Ascending aorta (tissue), 2 donors: ENCODE data around the gene CARD19. TPM values are rescaled to one million over a fixed set of nuclear protein-coding genes. Genes with fewer than 3 reads are reported as not detected.

Experiments
- DNase-seq, 2 donors: peaks; one replicate each; pipeline ENCODE4 v3.0.0-alpha.2; 2019; ENCODE audit warnings: low spot score in 2 of 2
- H3K27ac ChIP-seq, 2 donors: fragments of 200-600 bp; sonication (generic); one replicate each; pipeline ENCODE4 v1.5.1; 2016 to 2017; ENCODE audit warnings: mild to moderate bottlenecking in 1 of 2
- H3K27me3 ChIP-seq: fragments of 200-600 bp; sonication (generic); one replicate; pipeline ENCODE4 v1.5.1; 2017
- H3K36me3 ChIP-seq, 2 donors: fragments of 200-600 bp; sonication (generic); one replicate each; pipeline ENCODE4 v1.5.1; 2016
- H3K4me1 ChIP-seq, 2 donors: fragments of 200-600 bp; sonication (generic); one replicate each; pipeline ENCODE4 v1.5.1; 2016 to 2017; ENCODE audit warnings: mild to moderate bottlenecking in 1 of 2
- H3K4me3 ChIP-seq, 2 donors: fragments of 200-600 bp; sonication (generic); one replicate each; pipeline ENCODE4 v1.5.1; 2016 to 2017; ENCODE audit warnings: mild to moderate bottlenecking in 1 of 2
- H3K9me3 ChIP-seq, 2 donors: fragments of 200-600 bp; sonication (generic); one replicate each; pipeline ENCODE4 v1.5.1; 2016
- CTCF ChIP-seq, 3 experiments: fragments of 200-600 bp in 2 of 3; fragments of 450-650 bp in 1 of 3; sonication (generic) in 2 of 3; IDR thresholded peaks; one replicate each; pipeline ENCODE4 v1.5.1; 2016 to 2019; ENCODE audit warnings: antibody characterized with exemption in 3 of 3, mild to moderate bottlenecking in 1 of 3, moderate library complexity in 1 of 3
- intact Hi-C: fragments of 100-400 bp; cut with DNase I; formaldehyde crosslinking; loops from one replicate; pipeline ENCODE4 v1.15.1; 2023
- total RNA-seq: library from RNA; depleted of rRNA; stranded (reverse); fragments of >200 nt; gene quantifications from one replicate; pipeline ENCODE4 v1.1.0, GENCODE V29; 2016

The CARD19 gene
- total RNA-seq, 1 donor from 2014 or later, result 212 TPM

- H3K27me3 ChIP-seq, result no peaks in the 10 kb centered on the region
- H3K27ac ChIP-seq, result peak overlapping the region; percentile 90 to 92
- H3K36me3 ChIP-seq, result no peaks in the 10 kb centered on the region
- no peak for TF ChIP-seq CTCF (IDR thresholded peaks at IDR 0.05)
- DNase-seq, result peak in 1 of 2 donors; percentile 76
- H3K4me1 ChIP-seq, result peaks cover 22 to 38% of the 10 kb centered on the region in 2 donors
- intact Hi-C loops, result no loop called here
- H3K4me3 ChIP-seq, result no peak overlapping the region
- H3K9me3 ChIP-seq, result no peaks in the 10 kb centered on the region
Observed at GRCh38 chr9:93060746-93061259, 35.2 kb upstream of the CARD19 start.

DNA sequence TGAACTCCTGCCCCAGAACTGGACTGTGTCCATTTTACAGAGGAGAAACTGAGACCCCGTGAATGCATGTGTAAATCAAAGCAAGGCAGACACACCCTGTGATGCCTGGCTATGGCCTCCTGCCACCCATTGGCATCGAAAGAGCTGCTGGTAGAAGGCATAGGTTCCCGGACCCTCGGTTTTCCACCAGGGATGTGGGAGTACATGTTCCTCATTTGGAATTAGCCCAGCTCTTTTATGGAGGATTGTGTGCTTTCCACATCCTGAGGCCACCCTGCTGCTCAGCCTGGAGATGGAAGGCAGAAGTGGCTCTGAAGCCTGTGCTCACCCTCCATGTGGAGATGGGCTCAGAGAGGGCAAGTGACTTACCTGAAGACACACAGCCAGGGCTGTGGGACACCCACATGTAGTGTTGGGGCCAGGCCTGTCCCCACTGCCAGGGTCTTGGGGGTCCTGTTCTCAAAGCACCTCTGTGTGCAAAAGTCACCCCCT is 34.7 kb upstream of the CARD19 start:
- H3K27ac ChIP-seq, result peak overlapping the region in 1 of 2 donors; percentile 92
- no peaks in the 10 kb centered on the region for H3K27me3 ChIP-seq
- intact Hi-C loops, result no loop called here
- TF ChIP-seq CTCF (IDR thresholded peaks at IDR 0.05), result no peak
- H3K36me3 ChIP-seq, result no peaks in the 10 kb centered on the region
- H3K4me3 ChIP-seq, result no peak overlapping the region
- no peak for DNase-seq
- peaks cover 22 to 38% of the 10 kb centered on the region in 2 donors for H3K4me1 ChIP-seq
- H3K9me3 ChIP-seq, result no peaks in the 10 kb centered on the region

GRCh38 chr9:93061791-93062763 is 33.9 kb upstream of the CARD19 start:
- intact Hi-C loops, result no loop called here
- DNase-seq, result peak in 1 of 2 donors; percentile 59
- no peak for TF ChIP-seq CTCF (IDR thresholded peaks at IDR 0.05)
- Histone ChIP-seq H3K36me3 (no peaks in the 10 kb centered on the region), H3K4me1 (peaks cover 22 to 38% of the 10 kb centered on the region in 2 donors), H3K27me3 (no peaks in the 10 kb centered on the region), H3K27ac (no peak overlapping the region), H3K4me3 (no peak overlapping the region), H3K9me3 (no peaks in the 10 kb centered on the region)

DNA sequence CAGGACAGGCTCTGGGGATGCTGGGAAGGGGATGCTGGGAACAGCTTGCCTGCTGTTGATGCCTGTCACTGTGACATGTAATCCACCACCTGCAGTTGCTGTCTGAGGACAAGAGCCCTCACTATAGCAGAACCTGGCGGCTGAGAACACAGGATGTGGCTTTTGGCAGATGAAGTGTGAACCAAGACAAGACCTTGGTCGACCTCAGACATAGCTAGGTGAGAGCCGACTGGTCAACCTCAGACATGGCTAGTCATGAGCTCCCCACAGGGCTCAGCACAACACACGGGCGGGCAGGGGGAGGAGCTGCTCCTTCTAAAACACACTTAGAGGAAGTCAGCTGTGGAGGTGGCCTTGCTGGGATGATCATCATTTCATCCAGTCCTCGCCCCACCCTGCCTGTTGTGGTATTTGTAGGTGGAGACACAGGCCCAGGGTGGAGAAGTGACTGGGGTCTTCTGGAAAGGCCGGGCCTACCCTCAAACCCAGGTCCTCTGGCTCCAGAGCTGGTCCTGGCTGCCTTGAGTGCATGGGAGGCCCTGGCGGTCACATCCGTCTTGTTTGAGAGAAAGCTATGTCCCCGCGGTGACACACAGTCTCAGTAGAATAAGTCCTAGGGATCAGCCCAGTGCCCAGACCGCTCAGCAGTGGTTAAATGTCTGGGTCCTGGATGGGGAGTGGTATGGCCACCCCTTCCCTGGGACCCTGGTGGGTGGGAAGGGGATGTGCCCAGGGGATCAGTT is 31.5 kb upstream of the CARD19 start:
- Histone ChIP-seq H3K36me3 (no peaks in the 10 kb centered on the region), H3K4me1 (peaks cover 12 to 22% of the 10 kb centered on the region in 2 donors), H3K4me3 (no peak overlapping the region), H3K27me3 (no peaks in the 10 kb centered on the region), H3K27ac (peak overlapping the region in 1 of 2 donors; percentile 22), H3K9me3 (no peaks in the 10 kb centered on the region)
- no peak for TF ChIP-seq CTCF (IDR thresholded peaks at IDR 0.05)
- intact Hi-C loops, result no loop called here
- DNase-seq, result peak in 1 of 2 donors; percentile 46

- H3K27ac ChIP-seq, result peak overlapping the region in 1 of 2 donors; percentile 22
- H3K4me1 ChIP-seq, result peaks cover 10 to 16% of the 10 kb centered on the region in 2 donors
- intact Hi-C loops, result no loop called here
- H3K9me3 ChIP-seq, result no peaks in the 10 kb centered on the region
- no peaks in the 10 kb centered on the region for H3K27me3 ChIP-seq
- no peak overlapping the region for H3K4me3 ChIP-seq
- no peak for DNase-seq
- TF ChIP-seq CTCF (IDR thresholded peaks at IDR 0.05), result no peak
- no peaks in the 10 kb centered on the region for H3K36me3 ChIP-seq
Observed at GRCh38 chr9:93065135-93065720, 30.8 kb upstream of the CARD19 start.
